H1 (cell line): ENCODE results near the gene GAPT. TPM values are rescaled to one million over a fixed set of nuclear protein-coding genes. Genes with fewer than 3 reads are reported as not detected.

Source experiments
- CTCF ChIA-PET: fragments of 300-600 bp; sonication (Branson Sonifier 250); formaldehyde crosslinking; loops from one replicate; lab custom pipeline; 2021; ENCODE audit not compliant: partially characterized antibody; lab: Charles Lee
- POLR2A ChIA-PET: fragments of 300-600 bp; sonication (Branson Sonifier 250); formaldehyde crosslinking; loops from one replicate; lab custom pipeline; 2021; ENCODE audit warnings: inconsistent platforms; ENCODE audit not compliant: partially characterized antibody; lab: Charles Lee
- DNase-seq, 2 experiments: peaks; one replicate each; pipeline versions ENCODE4 v3.0.0 to v3.0.0-alpha.2; 2010 to 2022; ENCODE audit warnings: low spot score in 2 of 2, low read depth in 1 of 2, mixed read lengths in 1 of 2
- FAIRE-seq: peaks from 2 replicates; lab custom pipeline; 2011; peaks lifted over from hg19 to GRCh38; lab: Jason Lieb, UNC
- H2AFZ ChIP-seq: 2 replicates; pipeline ENCODE4 v1.8.1; 2012; ENCODE audit warnings: low read length, inconsistent platforms
- H2AK5ac ChIP-seq: 2 replicates; pipeline ENCODE4 v1.6.1; 2013; ENCODE audit warnings: low read depth, low read length
- H2BK120ac ChIP-seq: replicated peaks from 2 replicates; pipeline ENCODE3; 2013; ENCODE audit warnings: low read depth, low read length, inconsistent platforms
- H2BK12ac ChIP-seq: 2 replicates; pipeline ENCODE4 v1.6.1; 2013; ENCODE audit warnings: low read depth, low read length
- H2BK15ac ChIP-seq: 2 replicates; pipeline ENCODE4 v1.6.1; 2013; ENCODE audit warnings: low read length
- H2BK20ac ChIP-seq: 2 replicates; pipeline ENCODE4 v1.6.1; 2013; ENCODE audit warnings: low read length
- H2BK5ac ChIP-seq: 2 replicates; pipeline ENCODE4 v1.6.1; 2013; ENCODE audit warnings: low read depth, low read length
- H3K14ac ChIP-seq: 2 replicates; pipeline ENCODE4 v1.6.1; 2013; ENCODE audit warnings: inconsistent platforms; ENCODE audit not compliant: insufficient read length
- H3K18ac ChIP-seq: 2 replicates; pipeline ENCODE4 v1.6.1; 2013; ENCODE audit warnings: low read length; ENCODE audit errors: extremely low read depth
- H3K23ac ChIP-seq: 2 replicates; pipeline ENCODE4 v1.6.1; 2013; ENCODE audit warnings: inconsistent platforms; ENCODE audit not compliant: insufficient read length
- H3K23me2 ChIP-seq: 2 replicates; pipeline ENCODE4 v1.6.1; 2013; ENCODE audit warnings: low read depth, low read length
- H3K27ac ChIP-seq: 2 replicates; pipeline ENCODE4 v1.6.1; 2011; ENCODE audit warnings: low read depth, low read length, inconsistent platforms
- H3K27me3 ChIP-seq, 4 experiments: replicated peaks in 1 of 4; 1 replicate in 1 of 4; 2 replicates in 3 of 4; pipeline versions ENCODE4 v1.6.1 to v1.8.1; 2011 to 2013; ENCODE audit warnings: low read length in 3 of 4, mild to moderate bottlenecking in 3 of 4, inconsistent platforms in 2 of 4, mixed read lengths in 2 of 4, moderate library complexity in 1 of 4; ENCODE audit not compliant: control insufficient read depth in 3 of 4, insufficient read depth in 3 of 4; ENCODE audit errors: extremely low read depth in 1 of 4
- H3K36me3 ChIP-seq, 4 experiments: 2 replicates each; pipeline versions ENCODE4 v1.6.1 to v1.8.1; 2011 to 2013; ENCODE audit warnings: mild to moderate bottlenecking in 4 of 4, low read length in 3 of 4, moderate library complexity in 2 of 4, control low read depth in 1 of 4, inconsistent platforms in 1 of 4; ENCODE audit not compliant: insufficient read depth in 4 of 4, control insufficient read depth in 2 of 4
- H3K4ac ChIP-seq: replicated peaks from 2 replicates; pipeline ENCODE3; 2013; ENCODE audit warnings: low read length, low read depth, mixed read lengths, inconsistent platforms; ENCODE audit not compliant: insufficient read length
- H3K4me1 ChIP-seq, 4 experiments: replicated peaks in 1 of 4; 1 replicate in 1 of 4; 2 replicates in 3 of 4; pipeline versions ENCODE4 v1.6.1 to v1.8.1; 2011 to 2013; ENCODE audit warnings: low read length in 3 of 4, inconsistent platforms in 2 of 4, mixed read lengths in 1 of 4; ENCODE audit not compliant: insufficient read depth in 4 of 4, control insufficient read depth in 3 of 4
- H3K4me2 ChIP-seq, 2 experiments: 2 replicates each; pipeline versions ENCODE4 v1.6.1 to v1.8.1; 2011 to 2013; ENCODE audit warnings: low read depth in 2 of 2, low read length in 2 of 2, control low read depth in 1 of 2, inconsistent platforms in 1 of 2, mild to moderate bottlenecking in 1 of 2; ENCODE audit not compliant: insufficient read depth in 1 of 2
- H3K4me3 ChIP-seq, 4 experiments: fragments of 200-600, 300-600 bp in 1 of 4; sonication (generic), shearing (Covaris generic), sonication (Bioruptor Twin) in 1 of 4; 2 replicates each; pipeline versions ENCODE4 v1.5.1 to v1.8.1; 2011 to 2016; ENCODE audit warnings: low read length in 4 of 4, low read depth in 3 of 4, control low read depth in 2 of 4, inconsistent platforms in 2 of 4, mild to moderate bottlenecking in 2 of 4, mixed read lengths in 1 of 4, moderate library complexity in 1 of 4; ENCODE audit not compliant: insufficient read depth in 2 of 4; ENCODE audit errors: extremely low read depth in 1 of 4
- H3K56ac ChIP-seq: replicated peaks from 2 replicates; pipeline ENCODE3; 2013; ENCODE audit warnings: low read depth, mild to moderate bottlenecking, mixed read lengths, low read length, inconsistent platforms; ENCODE audit not compliant: insufficient read length
- H3K79me1 ChIP-seq: 2 replicates; pipeline ENCODE4 v1.6.1; 2013; ENCODE audit warnings: low read depth, low read length, control low read depth
- H3K79me2 ChIP-seq, 2 experiments: 2 replicates each; pipeline versions ENCODE4 v1.6.1 to v1.8.1; 2012 to 2013; ENCODE audit warnings: low read length in 2 of 2, mild to moderate bottlenecking in 2 of 2, inconsistent platforms in 1 of 2; ENCODE audit not compliant: insufficient read depth in 2 of 2, control insufficient read depth in 1 of 2
- H3K9ac ChIP-seq, 4 experiments: replicated peaks in 1 of 4; 1 replicate in 1 of 4; 2 replicates in 3 of 4; pipeline versions ENCODE4 v1.6.1 to v1.8.1; 2011 to 2013; ENCODE audit warnings: low read depth in 3 of 4, low read length in 3 of 4, control low read depth in 2 of 4, mild to moderate bottlenecking in 2 of 4, moderate library complexity in 2 of 4, inconsistent platforms in 1 of 4; ENCODE audit errors: extremely low read depth in 1 of 4
- H3K9me3 ChIP-seq, 2 experiments: 2 replicates each; pipeline versions ENCODE4 v1.6.1 to v1.8.1; 2012 to 2013; ENCODE audit warnings: mild to moderate bottlenecking in 2 of 2, moderate library complexity in 2 of 2, control low read depth in 1 of 2, inconsistent platforms in 1 of 2, low read depth in 1 of 2, low read length in 1 of 2, mixed read lengths in 1 of 2; ENCODE audit not compliant: insufficient read depth in 2 of 2
- H4K20me1 ChIP-seq, 2 experiments: replicated peaks in 1 of 2; 2 replicates each; pipeline versions ENCODE3 to v1.8.1; 2011 to 2013; ENCODE audit warnings: inconsistent platforms in 2 of 2, low read length in 2 of 2, mild to moderate bottlenecking in 1 of 2; ENCODE audit not compliant: insufficient read depth in 2 of 2, control insufficient read depth in 1 of 2
- H4K5ac ChIP-seq: 2 replicates; pipeline ENCODE4 v1.6.1; 2013; ENCODE audit warnings: low read length, low read depth, mixed read lengths, inconsistent platforms; ENCODE audit not compliant: insufficient read length
- H4K8ac ChIP-seq: 2 replicates; pipeline ENCODE4 v1.8.0; 2013; ENCODE audit warnings: mild to moderate bottlenecking, moderate library complexity, low read length, inconsistent platforms; ENCODE audit not compliant: insufficient read depth; ENCODE audit errors: extremely low read depth
- H4K91ac ChIP-seq: replicated peaks from 2 replicates; pipeline ENCODE3; 2013; ENCODE audit warnings: low read length, mixed read lengths, inconsistent platforms; ENCODE audit not compliant: insufficient read length
- CREB1 ChIP-seq: IDR thresholded peaks from 2 replicates; pipeline ENCODE4 v1.6.1; 2012; ENCODE audit warnings: inconsistent platforms
- JUND ChIP-seq: IDR thresholded peaks from 2 replicates; pipeline ENCODE4 v1.6.1; 2011; ENCODE audit warnings: mild to moderate bottlenecking, improper control_type of control experiment, low read length
- MAFK ChIP-seq: IDR thresholded peaks from 2 replicates; pipeline ENCODE4 v1.6.1; 2012; ENCODE audit warnings: low read depth, mild to moderate bottlenecking, improper control_type of control experiment, low read length
- SIRT6 ChIP-seq: IDR thresholded peaks from one replicate; pipeline ENCODE4 v1.7.1; 2012; ENCODE audit warnings: low read length, inconsistent platforms
- whole genome bisulfite sequencing, 2 experiments: shearing (Covaris generic) in 1 of 2; methylation state at CpG; one replicate each; pipeline versions ENCODE4 v1.1.6 to v1.1.7; 2013 to 2015; ENCODE audit warnings: low lambda C conversion rate in 2 of 2, mixed read lengths in 2 of 2, inconsistent platforms in 1 of 2, low coverage in 1 of 2, missing lambda C conversion rate in 1 of 2; ENCODE audit not compliant: insufficient replicate concordance in 2 of 2, insufficient coverage in 1 of 2, insufficient read length in 1 of 2; ENCODE audit errors: extremely low coverage in 1 of 2, missing lambda C conversion rate in 1 of 2; 5-methylcytosine and 5-hydroxymethylcytosine counted together
- polyA plus RNA-seq, 7 experiments: library from polyadenylated mRNA; depleted of rRNA in 3 of 7; stranded (reverse) in 5 of 7; unstranded in 2 of 7; fragments of >200 nt in 5 of 7; fragments of 200-250 nt in 2 of 7; gene quantifications; 1 replicate in 5 of 7; 2 replicates in 1 of 7; 4 replicates in 1 of 7; pipeline versions ENCODE4 v1.2.1 to v1.2.3, GENCODE V29; 2011 to 2013; ENCODE audit warnings: missing spikeins in 2 of 7, mixed read lengths in 2 of 7
- total RNA-seq: library from RNA; stranded (reverse); fragmentation: NEBNext Ultra II Directional; extraction: Animal tissue kit (Norgen Biotek cat#: 25700); gene quantifications from 2 replicates; pipeline ENCODE4 v1.2.1, GENCODE V29; 2021
- TF ChIP-seq, protein P1 (sequence below): IDR thresholded peaks from 2 replicates; pipeline ENCODE4 v1.6.1; 2011; ENCODE audit warnings: low read depth, mild to moderate bottlenecking, low read length; ENCODE audit not compliant: insufficient read depth
- TF ChIP-seq, protein P2 (sequence below): IDR thresholded peaks from 2 replicates; pipeline ENCODE4 v1.6.1; 2012; ENCODE audit warnings: inconsistent platforms

GAPT gene
- total and polyA plus RNA-seq, 2 of the 8 experiments (the other 6 are each of a cell fraction or from before 2014, with no cell fraction given): not detected

- no peak for FAIRE-seq
- WGBS, 2 experiments: 93 to 100% methylated on average over 1 to 8 of the region's 8 CpGs
These were observed 39.3 kb upstream of the GAPT start for GRCh38 chr5:58451732-58452565.

More at GRCh38 chr5:58451732-58452565, 39.3 kb upstream of the GAPT start:
- Histone ChIP-seq H3K79me1 (no peaks in the 10 kb centered on the region), H2BK20ac (no peak overlapping the region), H3K36me3 (peaks cover 8 to 27% (median 25%) of the 10 kb centered on the region in 4 experiments), H4K91ac (no peak overlapping the region), H3K79me2 (no peaks in the 10 kb centered on the region), H4K8ac (no peak overlapping the region), H2BK15ac (no peak overlapping the region), H3K4me3 (no peak overlapping the region), H2BK5ac (no peak overlapping the region), H2BK120ac (no peak overlapping the region), H2BK12ac (no peak overlapping the region), H3K4me2 (no peak overlapping the region), H3K27me3 (no peaks in the 10 kb centered on the region), H4K20me1 (no peaks in the 10 kb centered on the region), H3K27ac (no peak overlapping the region), H3K56ac (no peak overlapping the region), H3K9ac (no peak overlapping the region), H3K4me1 (no peaks in the 10 kb centered on the region), H3K23ac (no peak overlapping the region)
- CTCF ChIA-PET: no interaction called here
- DNase-seq: no peak
- TF ChIP-seq JUND: no peak
- TF ChIP-seq, protein P1, sequence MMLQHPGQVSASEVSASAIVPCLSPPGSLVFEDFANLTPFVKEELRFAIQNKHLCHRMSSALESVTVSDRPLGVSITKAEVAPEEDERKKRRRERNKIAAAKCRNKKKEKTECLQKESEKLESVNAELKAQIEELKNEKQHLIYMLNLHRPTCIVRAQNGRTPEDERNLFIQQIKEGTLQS: no peak
- no peak for TF ChIP-seq SIRT6
- TF ChIP-seq MAFK: no peak
- no peak for TF ChIP-seq CREB1
- TF ChIP-seq, protein P2, sequence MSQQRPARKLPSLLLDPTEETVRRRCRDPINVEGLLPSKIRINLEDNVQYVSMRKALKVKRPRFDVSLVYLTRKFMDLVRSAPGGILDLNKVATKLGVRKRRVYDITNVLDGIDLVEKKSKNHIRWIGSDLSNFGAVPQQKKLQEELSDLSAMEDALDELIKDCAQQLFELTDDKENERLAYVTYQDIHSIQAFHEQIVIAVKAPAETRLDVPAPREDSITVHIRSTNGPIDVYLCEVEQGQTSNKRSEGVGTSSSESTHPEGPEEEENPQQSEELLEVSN: no peak
- TF ChIP-seq, all 59 proteins: peak for 0
- H4K5ac ChIP-seq: no peak overlapping the region
- no peak overlapping the region for H3K14ac ChIP-seq
- H3K4ac ChIP-seq: no peak overlapping the region
- H2AK5ac ChIP-seq: no peak overlapping the region
- H2AFZ ChIP-seq: no peak overlapping the region
- no peaks in the 10 kb centered on the region for H3K9me3 ChIP-seq
- no peaks in the 10 kb centered on the region for H3K23me2 ChIP-seq
- H3K18ac ChIP-seq: no peak overlapping the region
- POLR2A ChIA-PET: no interaction called here
